ENCODE results near the gene SMAD3. TPM values are rescaled to one million over a fixed set of nuclear protein-coding genes. Genes with fewer than 3 reads are reported as not detected.

The SMAD3 gene
- total RNA-seq, 1 donor from 2014 or later, result 17.1 TPM

DNA sequence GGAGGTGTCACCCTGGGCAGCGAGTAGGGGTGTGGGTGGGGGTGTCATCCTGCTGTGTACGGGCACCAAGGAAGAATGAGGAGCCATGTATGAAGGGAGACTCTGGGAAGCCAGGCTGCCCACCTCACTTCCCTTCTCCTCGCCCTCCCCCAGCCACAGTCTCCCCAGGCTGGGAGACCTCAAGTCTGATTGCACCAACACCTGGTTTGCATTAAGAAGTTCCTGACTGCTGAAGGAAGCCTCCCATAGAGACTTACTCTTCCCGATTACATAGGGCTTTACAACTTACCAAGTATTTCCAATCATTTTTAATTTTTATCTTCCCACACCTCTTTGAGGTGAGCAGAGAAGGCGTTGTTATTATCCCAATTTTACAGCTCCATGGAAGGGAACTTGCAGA is 29.5 kb upstream of the SMAD3 start:
- DNase-seq (ENCODE audit: low spot score) (no peak), ATAC-seq (no peak)

DNA sequence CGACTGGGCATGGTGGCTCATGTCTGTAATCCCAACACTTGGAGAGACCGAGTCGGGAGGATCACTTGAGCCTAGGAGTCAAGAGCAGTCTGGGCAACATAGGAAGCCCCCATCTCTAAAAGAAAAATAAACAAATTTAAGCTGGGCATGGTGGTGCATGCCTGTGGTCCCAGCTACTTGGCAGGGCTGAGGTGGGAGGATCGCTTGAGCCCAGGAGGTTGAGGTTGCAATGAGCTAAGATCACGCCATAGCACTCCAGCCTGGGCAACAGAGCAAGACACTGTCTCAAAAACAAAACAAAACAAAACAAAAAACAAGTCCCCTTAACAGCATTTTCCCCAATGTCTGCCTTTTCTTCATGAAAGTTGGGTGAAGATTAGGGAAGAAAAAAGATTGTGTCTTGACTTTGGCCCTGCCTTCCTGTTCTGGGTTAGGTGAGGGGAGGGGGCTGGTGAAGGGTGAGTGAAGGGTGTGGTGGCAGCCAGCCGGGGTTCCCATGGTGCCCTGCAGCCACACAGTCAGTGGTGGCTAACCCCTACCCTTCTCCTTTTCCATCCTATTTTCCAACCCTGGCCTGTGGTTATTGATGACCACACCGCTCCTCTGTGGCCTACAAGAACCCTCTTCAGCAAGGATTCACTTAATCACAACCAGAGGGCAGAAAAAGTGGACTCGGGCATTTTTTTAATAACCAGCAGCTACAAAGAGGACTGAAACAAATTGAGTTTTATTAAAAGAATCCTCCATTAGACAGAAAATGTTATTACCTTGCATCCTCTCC is 28.4 kb upstream of the SMAD3 start:
- ATAC-seq (no peak), DNase-seq (ENCODE audit: low spot score) (no peak)

DNA sequence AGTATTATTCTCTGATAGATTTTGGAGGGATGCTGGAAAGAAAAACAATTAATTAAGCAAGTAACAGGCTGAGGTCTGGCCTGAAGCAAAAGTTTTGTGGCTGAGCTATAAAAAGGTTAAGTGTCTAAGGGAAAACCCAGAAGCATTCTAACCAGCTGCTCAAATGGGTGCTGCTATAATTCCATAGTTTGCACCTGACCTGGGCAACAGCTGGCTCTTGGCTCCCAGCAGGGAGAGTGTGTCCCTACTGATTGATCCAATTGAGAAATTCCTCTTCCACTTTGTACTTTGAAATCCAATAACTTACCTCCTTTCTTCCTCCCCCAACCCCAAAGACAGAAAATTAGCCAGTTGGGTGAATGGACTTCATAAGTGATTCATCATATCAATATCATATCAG is 27.7 kb upstream of the SMAD3 start:
- ATAC-seq, result peak; percentile 55
- no peak for DNase-seq (ENCODE audit: low spot score)

DNA sequence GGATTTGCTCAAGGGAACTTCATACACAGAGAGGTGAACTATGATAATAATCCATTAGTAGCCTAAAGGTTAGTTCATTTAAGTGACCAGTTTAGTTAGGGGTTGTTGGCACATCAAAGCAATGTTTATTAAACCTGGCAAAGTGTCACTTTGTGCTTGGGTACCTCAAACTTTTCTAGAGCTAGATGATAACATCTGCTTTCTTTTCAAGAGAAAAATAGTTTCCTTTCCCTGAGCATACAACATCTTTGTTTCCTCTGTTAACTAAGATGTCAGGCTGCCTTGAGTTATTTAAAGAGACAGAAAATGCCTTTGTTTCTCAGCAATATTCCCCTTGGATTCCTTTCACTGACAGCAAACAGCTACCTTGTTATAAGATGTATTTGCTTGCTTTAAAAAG is 26.7 kb upstream of the SMAD3 start:
- no peak for ATAC-seq
- DNase-seq (ENCODE audit: low spot score), result no peak

DNA sequence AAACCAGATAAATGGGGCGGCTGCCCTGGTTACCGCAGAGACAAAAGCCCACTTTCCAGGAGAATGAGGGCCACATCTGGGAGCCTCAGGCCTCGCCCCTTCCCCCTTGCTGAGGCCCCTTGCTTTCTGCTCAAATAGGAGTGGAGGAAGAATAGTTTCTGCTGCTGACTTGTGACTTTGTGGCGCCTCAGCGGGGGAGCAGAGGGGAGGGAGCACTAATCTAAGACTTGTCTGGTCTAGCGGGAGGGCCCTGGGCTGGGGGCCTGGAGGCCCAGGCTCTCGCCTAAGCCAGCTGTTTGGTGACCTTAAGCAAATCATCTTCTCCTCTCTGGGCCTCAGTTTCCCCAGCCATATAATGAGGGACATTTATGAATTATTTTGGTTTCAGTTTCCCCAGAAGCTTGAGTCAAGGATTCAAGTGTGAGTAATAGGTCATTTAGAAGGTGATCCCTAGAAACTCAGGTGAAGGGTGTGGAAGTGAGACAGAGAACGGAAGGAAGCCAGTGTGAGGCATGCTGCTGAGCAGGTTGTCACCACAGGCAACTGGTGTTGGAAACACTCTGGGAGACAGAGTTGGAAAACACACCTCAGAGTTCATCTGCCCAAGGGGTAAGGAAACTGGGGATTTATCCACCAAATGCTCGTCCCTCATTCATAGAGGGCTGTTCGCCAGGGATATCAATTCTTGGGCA is 25.9 kb upstream of the SMAD3 start:
- ATAC-seq, result peak; percentile 5

DNA sequence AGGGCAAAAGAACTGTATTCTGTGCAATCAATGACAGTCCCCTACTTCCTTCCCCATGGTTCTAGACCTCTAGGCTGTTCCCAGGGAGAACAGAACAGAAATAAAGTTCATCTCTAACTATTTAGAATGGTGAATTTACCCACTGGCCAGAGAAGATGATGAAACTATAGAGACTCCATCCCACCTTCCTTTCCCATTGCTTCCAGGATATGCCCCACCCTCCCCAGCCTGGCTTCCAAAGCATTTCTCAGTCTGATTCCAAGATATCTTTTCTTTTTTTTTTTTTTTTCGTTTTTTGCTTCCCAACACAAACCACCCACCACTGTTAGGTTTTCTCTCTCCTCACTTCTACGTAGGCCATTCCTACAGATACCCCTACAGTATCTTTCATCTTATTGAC is 25.1 kb upstream of the SMAD3 start:
- no peak for DNase-seq (ENCODE audit: low spot score)

More for the DNA sequence above, 25.9 kb upstream of the SMAD3 start:
- DNase-seq (ENCODE audit: low spot score), result no peak

DNA sequence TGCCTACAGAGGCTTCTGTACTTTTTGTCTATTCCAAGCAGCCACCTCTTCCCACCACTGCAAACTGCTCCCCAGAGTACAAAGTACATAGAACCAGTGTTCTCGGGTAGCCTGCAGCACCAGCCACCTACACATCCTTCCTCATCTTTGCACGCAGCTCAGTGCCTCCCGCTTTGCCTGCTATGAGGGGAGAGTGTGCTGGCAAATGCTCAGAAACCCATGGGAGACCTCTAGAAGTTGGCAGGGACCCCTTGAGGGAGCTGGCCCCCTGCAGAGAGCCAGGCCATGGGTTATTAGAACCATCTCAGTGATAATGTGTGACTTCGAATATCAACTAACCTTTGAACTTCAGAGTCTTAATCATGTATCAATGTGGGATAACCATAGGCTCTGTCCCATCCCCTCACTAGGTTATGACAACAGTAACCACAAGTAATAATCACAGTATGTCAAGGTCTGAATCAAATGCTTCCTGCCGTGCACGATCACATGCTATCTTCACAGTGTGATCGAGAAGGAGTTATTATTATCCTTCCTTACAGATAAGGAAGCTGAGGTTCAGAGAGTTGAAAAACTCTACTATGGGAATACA is 22.8 kb upstream of the SMAD3 start:
- no peak for DNase-seq (ENCODE audit: low spot score)
- peak; percentile 48 for ATAC-seq

More for the DNA sequence above, 25.1 kb upstream of the SMAD3 start:
- no peak for ATAC-seq

DNA sequence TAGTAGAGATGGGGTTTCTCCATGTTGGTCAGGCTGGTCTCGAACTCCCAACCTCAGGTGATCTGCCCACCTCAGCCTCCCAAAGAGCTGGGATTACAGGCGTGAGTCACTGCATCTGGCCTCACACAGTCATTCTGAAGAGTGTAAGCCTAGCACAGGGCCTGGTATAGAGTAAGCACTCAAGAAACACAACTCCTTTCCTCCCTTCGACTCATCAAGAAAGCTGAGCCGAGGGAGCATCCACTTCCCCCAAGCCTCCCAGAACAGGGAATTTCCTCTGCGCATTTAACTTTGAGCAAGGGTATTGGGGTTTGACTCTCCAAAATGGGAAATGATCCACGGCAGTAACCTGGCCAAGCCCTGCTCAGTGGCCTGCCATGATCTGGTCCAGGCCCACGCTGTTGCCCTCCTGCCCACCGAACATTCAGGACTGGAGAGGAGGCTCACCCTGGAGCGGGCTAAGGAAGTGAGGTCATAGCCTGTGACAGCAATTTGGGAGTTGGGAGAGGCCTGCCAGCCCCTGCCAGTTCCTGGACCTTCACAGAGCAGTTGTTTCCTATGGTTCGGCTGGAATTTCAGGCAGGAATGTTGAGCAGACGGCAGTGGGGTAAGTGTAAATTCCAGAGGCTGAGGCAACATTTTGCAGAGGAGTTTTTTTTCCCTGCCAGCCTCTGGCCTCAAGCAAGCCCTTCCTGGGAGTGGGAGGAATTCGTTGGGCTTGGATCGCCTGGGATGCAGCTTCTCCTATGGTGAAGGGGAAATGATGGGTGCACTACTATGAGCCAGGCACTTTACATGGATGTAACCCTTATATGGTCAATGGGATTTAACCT is 21.2 kb upstream of the SMAD3 start:
- ATAC-seq (no peak), DNase-seq (ENCODE audit: low spot score) (no peak)

DNA sequence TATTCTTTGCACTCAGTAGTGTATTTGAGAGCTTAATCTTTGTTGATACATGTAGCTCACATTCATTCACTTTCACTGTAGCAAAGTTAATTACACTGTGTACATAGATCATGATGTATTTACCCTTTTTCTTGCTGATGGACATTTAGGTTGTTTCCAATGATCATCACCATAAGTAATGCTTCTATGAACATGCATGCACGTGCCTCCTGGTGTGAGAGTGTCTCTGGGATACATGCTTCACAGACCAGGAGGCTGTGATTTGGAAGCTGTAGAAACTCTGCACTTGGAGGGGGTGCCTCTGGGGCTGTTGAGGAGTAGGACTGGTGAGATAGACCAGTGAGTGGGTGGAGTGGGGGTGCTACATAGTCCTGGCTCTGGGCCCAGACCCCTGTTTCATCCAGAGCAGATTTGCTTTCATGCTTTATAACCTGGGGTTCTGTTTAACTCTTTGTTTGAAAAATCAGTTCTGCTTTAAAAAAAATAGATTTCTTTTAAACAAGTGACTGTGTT is 18.2 kb upstream of the SMAD3 start:
- DNase-seq (ENCODE audit: low spot score) (no peak), ATAC-seq (no peak)

DNA sequence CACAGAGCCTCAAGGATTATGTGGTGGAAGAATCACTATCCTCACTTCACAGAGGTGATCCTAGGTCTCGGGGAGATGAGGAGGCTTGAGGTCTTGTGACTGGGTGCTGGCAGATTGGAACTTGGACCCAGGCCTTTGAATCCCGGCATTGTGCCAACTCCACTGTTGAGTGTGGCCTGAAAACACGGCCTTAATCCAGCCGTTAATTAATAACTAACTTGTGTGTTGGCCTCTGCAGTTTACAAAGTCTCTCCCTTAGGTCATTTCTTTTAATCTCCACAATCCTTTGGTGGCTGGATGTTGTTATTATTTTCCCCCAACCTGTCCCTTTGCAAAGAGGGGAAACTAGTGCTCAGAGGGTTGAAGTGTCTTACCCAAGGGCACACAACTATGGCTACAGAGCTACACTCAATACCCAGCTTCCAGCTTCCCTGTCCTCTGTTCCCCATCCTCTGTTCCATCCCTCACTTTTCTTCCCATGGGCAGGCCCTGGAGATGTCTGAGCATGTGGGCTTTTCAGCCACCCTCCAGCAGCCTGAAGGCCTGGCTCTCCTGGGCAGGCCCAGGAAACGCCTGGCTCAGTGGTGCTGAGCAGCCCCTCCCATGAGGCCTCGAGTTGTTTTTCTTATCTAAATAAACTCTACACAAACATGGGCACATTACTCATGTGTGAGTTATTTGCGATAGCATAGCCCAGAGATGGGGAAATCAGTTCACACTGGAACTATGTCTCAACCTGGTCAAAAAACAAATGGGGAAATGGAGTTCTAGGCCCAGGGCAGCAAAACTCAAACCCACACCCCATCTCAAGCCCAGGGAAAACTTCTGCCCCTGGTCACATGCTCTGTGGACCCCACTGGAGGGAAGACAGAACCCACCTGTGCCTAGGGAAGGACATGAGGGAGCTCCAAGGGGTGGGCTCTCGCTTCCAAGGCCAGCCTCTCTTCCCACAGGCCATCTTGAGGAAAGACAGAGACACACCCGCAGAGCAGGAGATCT is 16.8 kb upstream of the SMAD3 start:
- peak; percentile 94 for DNase-seq (ENCODE audit: low spot score)
- ATAC-seq, result peak; percentile 85

DNA sequence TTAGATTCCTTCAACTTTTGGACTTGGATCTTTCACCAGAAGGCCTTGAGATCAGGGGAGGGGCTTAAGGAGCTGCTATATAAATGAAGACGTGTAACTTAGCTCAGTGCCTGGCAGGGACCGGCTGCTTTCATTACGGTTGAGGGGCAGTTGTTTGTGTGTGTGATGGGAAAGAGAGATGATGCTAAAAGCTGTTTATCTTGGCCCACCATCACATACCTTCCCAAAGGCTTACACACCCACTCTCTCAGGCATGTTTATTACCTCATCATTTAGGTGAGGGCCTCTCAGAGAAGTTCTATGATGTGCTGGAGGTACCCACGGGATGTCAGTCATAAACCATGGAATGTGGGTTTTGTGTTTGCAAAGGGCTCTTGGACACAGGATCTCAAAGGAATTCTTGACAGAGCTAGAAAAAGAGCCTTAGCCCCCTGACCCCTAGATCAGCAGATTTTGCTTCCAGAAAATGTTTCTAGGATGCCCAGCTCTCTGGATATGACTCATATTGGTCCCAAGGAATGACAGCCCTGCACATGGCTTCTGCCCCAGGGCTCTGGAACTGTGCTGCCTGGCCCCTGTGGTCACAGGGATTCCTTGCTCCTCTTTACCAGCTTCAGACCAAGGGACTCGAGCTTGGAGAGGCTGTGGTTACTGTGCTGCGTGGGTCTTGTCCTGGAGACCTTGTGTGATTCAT is 15.9 kb upstream of the SMAD3 start:
- no peak for ATAC-seq
- DNase-seq (ENCODE audit: low spot score), result no peak

DNA sequence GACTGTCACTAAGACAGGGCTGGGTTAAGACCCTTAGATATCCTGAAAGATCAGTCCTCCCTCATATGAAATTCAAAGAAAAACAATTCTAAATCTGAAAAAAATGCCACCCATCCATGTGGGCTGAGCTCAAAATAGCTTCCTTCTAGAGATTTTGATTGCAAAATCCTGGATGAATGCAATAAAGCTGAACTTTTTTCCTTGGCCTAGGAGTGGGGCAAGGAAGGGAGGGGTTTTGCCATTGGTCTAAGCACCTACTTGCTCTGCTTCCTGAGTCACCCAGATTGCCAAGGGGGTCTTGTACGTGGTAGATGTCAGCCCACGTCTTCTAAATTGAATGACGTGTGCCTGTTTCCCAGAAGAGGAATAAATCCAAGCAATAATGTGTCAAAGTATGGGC is 15.3 kb upstream of the SMAD3 start:
- peak; percentile 3 for ATAC-seq
- DNase-seq (ENCODE audit: low spot score), result no peak

DNA sequence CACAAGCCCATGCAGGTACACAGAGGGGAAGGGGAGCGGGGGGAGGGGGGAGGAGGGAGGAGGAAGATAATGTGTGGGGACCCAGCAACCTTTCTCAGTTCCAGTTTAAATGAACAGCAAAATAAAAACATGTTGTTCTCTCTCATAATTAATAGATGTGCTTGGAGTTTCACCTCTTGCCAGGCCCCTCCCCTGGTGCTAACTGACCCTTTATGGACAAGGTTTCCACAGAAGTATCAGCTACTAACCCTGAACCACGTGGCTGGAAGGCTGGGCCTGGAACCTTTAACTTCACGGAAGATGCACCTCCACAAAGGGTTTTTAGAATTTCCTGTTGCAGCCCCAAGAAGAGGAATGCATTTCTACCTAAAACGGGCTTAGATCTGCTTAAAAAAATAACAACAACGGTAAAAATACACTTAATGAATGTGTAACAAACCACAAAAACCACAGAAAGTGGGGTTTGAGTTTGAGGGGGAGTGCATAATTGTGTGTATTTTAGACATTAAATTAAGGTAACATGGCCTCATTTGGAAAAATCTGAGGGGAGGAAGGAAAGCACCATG is 14.8 kb upstream of the SMAD3 start:
- ATAC-seq (peak; percentile 11), DNase-seq (ENCODE audit: low spot score) (no peak)

DNA sequence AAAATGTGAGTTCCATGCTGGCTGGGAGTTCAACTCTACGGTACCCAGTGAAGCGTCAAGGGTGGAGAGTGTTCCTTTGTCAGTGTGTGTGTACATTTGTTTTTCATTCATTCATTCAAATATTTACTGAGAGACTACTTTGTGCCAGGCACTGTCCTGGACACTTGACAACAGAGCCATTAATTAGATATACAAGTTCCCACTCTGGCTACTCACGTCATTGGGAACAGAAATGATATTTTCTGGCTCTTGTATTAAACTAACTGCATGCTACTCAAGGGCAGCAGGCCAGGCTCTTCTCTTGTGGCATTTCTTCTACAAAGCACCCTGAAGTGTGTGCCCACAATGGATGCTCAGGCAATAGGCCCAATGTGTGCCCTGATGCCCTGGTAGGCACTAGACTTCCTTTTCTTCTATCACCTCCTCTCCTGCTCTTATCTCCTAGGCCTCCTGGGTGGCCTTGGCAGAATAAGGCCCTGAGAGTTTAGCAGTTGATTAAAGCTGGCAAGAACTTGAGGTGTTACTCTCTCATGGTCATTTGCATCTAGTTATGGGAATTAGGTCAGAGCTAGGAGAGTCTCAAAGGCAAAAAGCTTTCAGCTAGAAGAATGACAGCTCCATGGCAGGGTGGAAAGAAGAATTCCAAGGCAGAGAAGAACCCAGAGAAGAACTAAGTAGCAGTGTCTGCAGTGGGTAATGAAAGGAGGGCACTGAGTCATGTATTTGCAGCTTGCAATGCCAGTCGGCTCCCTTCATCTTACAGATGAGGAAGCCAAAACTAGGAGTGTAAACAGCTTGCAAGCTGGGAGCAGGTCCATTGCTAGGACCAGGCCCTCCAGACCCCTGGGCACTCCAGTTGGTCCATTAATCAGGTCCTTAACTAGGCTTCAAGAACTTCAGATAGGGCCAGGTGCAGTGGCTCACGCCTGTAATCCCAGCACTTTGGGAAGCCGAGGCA is 14.0 kb upstream of the SMAD3 start:
- no peak for DNase-seq (ENCODE audit: low spot score)
- ATAC-seq, result peak; percentile 4

DNA sequence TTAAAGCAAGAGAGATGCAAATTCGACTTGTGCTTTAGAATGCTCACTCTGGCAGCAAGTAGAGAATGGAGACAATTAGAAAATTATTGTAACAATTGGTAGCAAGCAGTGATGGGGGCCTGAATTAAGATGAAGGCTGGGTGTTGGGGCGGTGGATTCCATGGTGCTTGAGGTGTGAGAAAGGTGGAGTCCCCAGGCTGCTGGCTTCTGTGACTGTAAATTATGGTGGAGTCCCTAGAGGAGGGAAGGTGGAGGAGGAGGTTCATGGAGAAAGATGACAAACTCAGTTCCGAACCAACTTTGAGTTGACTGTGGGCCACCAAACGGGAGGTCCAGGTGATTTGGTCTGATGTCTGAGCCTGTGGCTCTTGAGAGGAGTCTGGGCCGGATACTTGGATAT is 10.7 kb upstream of the SMAD3 start:
- DNase-seq (ENCODE audit: low spot score) (no peak), ATAC-seq (no peak)

DNA sequence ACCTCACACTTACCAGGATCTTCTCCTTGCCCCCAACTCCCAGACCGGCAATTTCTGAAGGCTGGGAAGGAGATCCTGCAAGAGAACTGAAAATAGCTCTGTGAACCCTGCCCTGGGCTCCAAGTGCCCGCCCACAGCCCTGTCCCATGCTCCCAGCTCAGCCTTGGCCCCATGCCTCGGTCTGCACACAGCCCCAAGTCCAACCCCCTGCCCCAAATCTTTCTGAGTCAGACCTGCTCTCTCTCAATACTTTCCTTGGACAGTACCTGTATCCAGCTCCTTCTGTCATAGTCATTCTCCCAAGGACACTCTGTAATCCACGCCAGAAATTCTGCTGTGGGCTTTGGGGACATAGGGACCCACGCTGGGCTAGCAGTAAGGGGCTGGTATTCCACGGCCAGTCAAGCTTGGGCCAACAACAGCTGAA is 6.3 kb upstream of the SMAD3 start:
- ATAC-seq, result peak; percentile 75
- DNase-seq (ENCODE audit: low spot score), result peak; percentile 94

DNA sequence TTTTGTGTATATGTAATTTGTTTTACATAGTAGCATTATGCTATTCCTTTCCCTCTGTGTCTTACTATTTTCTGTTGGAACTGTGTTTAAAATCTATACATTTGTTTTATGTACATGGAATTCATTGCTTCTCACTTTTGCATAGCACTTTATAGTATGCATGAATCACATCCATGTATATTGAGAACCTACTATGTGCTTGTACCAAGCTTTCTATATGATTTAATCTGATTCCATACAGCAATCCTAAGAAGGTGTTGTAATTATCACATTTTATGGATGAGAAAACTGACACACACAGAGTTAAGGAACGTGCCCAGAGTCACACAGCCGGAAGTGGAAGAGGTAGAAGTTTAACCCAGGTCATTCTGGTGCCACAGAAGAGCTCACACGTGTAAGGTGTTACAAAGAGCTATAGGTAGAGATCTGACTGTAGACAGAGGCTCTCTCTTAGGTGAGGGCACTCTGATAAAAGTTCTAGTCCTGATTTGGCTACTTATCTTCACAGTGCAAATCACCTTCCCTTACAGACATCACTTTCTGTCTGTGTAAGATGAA is 3.5 kb upstream of the SMAD3 start:
- ATAC-seq (no peak), DNase-seq (ENCODE audit: low spot score) (no peak)
